MM.1S (cell line): ENCODE measurements around the gene ABCA1.

ENCODE experiments used
- CTCF ChIP-seq: fragments of 300-600 bp; sonication (generic); IDR thresholded peaks from 2 replicates; pipeline ENCODE4 v1.5.1; 2016; ENCODE audit warnings: antibody characterized with exemption, low read length, mixed read lengths
- EZH2 ChIP-seq: fragments of 300-600 bp; sonication (generic); optimal IDR thresholded peaks from 2 replicates; pipeline ENCODE3; 2017; ENCODE audit warnings: low read depth, mild to moderate bottlenecking, antibody characterized with exemption, low read length, mixed read lengths
- EZH2phosphoT487 ChIP-seq: fragments of 300-600 bp; sonication (generic); IDR thresholded peaks from 2 replicates; pipeline ENCODE4 v1.6.1; 2018; ENCODE audit warnings: antibody characterized with exemption, low read length

GRCh38 chr9:104963076-104963475, 35.1 kb upstream of the ABCA1 start:
- no peak for TF ChIP-seq CTCF
- no peak for TF ChIP-seq EZH2
- TF ChIP-seq EZH2phosphoT487 = no peak
